ENCODE results near the gene IGHMBP2.

GRCh38 chr11:68908273-68908672 is 4.6 kb downstream of the IGHMBP2 start:
- TF ChIP-seq RFX5 (IDR thresholded peaks at IDR 0.05; ENCODE audit: borderline replicate concordance, low read depth, low read length) (no peak), SP2 (IDR thresholded peaks at IDR 0.05; ENCODE audit: low read length) (no peak), JUND (IDR thresholded peaks at IDR 0.05; ENCODE audit: low read length) (no peak), ZNF274 (IDR thresholded peaks at IDR 0.05; ENCODE audit: borderline replicate concordance, extremely low read depth, low read length) (no peak), GTF2F1 (IDR thresholded peaks at IDR 0.05; ENCODE audit: borderline replicate concordance, low read depth, low read length) (no peak), EP300 (IDR thresholded peaks at IDR 0.05; ENCODE audit: borderline replicate concordance in 1 of 2, low read depth in 2 of 2, low read length in 2 of 2) (no peak), CTCF (IDR thresholded peaks at IDR 0.05; ENCODE audit: control extremely low read depth in 1 of 3, insufficient read depth in 1 of 3, low read depth in 1 of 3, low read length in 3 of 3) (no peak), SIN3A (conservative IDR thresholded peaks at IDR 0.05 in 1 of 2, IDR thresholded peaks at IDR 0.05 in 1 of 2; ENCODE audit: low read depth in 1 of 2, low read length in 2 of 2) (no peak), USF2 (IDR thresholded peaks at IDR 0.05; ENCODE audit: low read length) (no peak), JUN (IDR thresholded peaks at IDR 0.05; ENCODE audit: low read depth, low read length) (no peak), POLR2A (IDR thresholded peaks at IDR 0.05; ENCODE audit: control extremely low read depth in 1 of 2, low read depth in 2 of 2, low read length in 2 of 2) (no peak)

Measured in H1 (cell line).